ENCODE measurements around the gene BTBD9. TPM values are rescaled to one million over a fixed set of nuclear protein-coding genes. Genes with fewer than 3 reads are reported as not detected.

BTBD9 gene
- total RNA-seq, 6 experiments from 2014 or later = 4.5 to 7.5 (median 5.7) TPM

DNA sequence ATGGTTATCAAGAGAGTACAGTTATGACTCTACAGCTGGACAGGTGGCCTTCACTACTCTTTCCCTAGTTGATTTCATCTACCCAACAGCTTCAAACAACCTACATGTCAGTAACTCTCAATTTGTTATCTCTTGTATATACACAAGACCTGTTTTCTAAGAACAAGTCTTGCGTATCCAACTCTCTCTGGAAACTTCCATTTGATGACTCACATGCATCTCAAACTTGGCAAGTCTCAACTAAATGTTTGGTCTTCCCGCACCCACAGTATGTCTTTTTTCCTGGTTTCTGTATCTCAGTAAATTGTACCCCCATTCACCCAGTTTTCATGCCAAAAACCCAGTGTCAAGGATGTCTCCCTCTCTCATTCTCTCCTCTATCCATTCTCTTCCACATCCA, 97.7 kb downstream of the BTBD9 start:
- no peak for ATAC-seq
- 87% methylated on average over 2 of the region's 2 CpGs for WGBS (ENCODE audit: insufficient coverage, low coverage, low lambda C conversion rate, missing lambda C conversion rate)

DNA sequence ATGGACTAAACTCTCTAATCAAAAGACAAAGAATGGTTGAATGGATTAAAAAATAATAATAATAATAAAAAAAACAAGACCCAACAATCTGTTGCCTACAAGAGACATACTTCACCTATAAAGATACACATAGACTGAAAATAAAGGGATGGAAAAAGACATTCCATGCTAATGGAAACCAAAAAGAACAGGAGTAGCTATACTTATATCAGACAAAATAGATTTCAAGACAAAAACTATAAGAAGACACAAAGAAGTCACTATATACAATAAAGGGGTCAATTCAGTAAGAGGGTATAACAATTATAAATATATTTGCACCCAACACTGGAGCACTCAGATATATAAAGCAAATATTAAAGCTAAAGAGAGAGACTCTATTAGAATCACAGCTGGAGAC, 106.7 kb downstream of the BTBD9 start:
- no peaks in the 10 kb centered on the region for H3K27me3 ChIP-seq
- ATAC-seq (no peak), DNase-seq (no peak)
- no peaks in the 10 kb centered on the region for H3K9me3 ChIP-seq
- H3K27ac ChIP-seq = no peak overlapping the region
- H3K4me1 ChIP-seq = no peaks in the 10 kb centered on the region
- intact Hi-C loops (cut with DNase I) = no loop called here
- TF ChIP-seq CTCF (IDR thresholded peaks at IDR 0.05) (no peak), POLR2A (IDR thresholded peaks at IDR 0.05) (no peak)
- H3K36me3 ChIP-seq = no peaks in the 10 kb centered on the region
- no peak overlapping the region for H3K4me3 ChIP-seq

More for the DNA sequence above, 97.7 kb downstream of the BTBD9 start:
- no peaks in the 10 kb centered on the region for H3K27me3 ChIP-seq
- intact Hi-C loops (cut with DNase I) = no loop called here
- no peak overlapping the region for H3K4me3 ChIP-seq
- DNase-seq = no peak
- H3K9me3 ChIP-seq = no peaks in the 10 kb centered on the region
- H3K4me1 ChIP-seq = no peaks in the 10 kb centered on the region
- H3K27ac ChIP-seq = no peak overlapping the region
- H3K36me3 ChIP-seq = no peaks in the 10 kb centered on the region
- no peak for TF ChIP-seq CTCF (IDR thresholded peaks at IDR 0.05)
- no peak for TF ChIP-seq POLR2A (IDR thresholded peaks at IDR 0.05)

- Histone ChIP-seq H3K4me3 (no peak overlapping the region), H3K27me3 (no peaks in the 10 kb centered on the region), H3K9me3 (no peaks in the 10 kb centered on the region), H3K27ac (no peak overlapping the region), H3K36me3 (no peaks in the 10 kb centered on the region), H3K4me1 (no peaks in the 10 kb centered on the region)
- WGBS (ENCODE audit: insufficient coverage, low coverage, low lambda C conversion rate, missing lambda C conversion rate) = 70% methylated on average over 3 of the region's 3 CpGs
- intact Hi-C loops (cut with DNase I) = no loop called here
- DNase-seq (no peak), ATAC-seq (no peak)
- TF ChIP-seq CTCF (IDR thresholded peaks at IDR 0.05) = no peak
- no peak for TF ChIP-seq POLR2A (IDR thresholded peaks at IDR 0.05)
Measured at GRCh38 chr6:38531134-38531533, 108.6 kb downstream of the BTBD9 start.

DNA sequence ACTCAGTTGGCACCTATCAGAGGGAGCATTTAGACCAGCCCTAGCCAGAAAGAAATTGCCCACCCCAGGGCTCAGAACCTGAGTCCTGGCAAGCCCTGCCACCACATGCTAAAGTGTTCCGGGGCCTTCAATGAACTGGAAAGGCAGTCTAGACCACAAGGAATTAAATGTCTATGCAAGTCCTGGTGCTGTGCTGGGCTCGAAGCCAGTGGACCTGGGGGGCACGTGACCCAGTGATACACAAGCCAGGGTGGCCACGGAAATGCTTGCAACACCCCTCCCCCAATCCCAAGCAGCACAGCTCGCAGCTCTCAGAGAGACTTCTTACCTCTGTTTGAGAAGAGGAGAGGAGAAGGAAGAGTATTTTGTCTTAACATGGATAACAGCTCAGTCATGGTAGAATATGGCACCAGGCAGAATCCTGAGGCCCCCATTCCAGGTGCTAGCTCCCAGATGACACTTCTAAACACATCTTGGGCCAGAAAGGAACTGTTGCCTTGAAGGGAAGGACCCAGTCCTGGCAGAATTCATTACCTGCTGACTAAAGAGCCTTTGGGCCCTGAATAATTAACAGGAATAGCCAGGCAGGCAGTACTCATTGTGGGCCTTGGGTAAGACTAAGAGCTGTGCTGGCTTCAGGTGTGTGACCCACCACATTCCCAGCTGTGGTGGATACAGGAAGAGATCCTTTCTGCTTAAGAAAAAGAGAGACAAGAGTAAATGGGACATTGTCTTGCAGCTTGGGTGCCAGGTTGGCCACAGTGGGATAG, 111.3 kb downstream of the BTBD9 start:
- no peak for ATAC-seq
- Histone ChIP-seq H3K27me3 (no peaks in the 10 kb centered on the region), H3K9me3 (no peaks in the 10 kb centered on the region), H3K27ac (no peak overlapping the region), H3K4me3 (no peak overlapping the region), H3K36me3 (no peaks in the 10 kb centered on the region), H3K4me1 (no peaks in the 10 kb centered on the region)
- no peak for TF ChIP-seq POLR2A (IDR thresholded peaks at IDR 0.05)
- TF ChIP-seq CTCF (IDR thresholded peaks at IDR 0.05) = no peak
- WGBS (ENCODE audit: insufficient coverage, low coverage, low lambda C conversion rate, missing lambda C conversion rate) = no CpG with 5 or more reads among the region's 5 CpGs
- intact Hi-C loops (cut with DNase I) = no loop called here
- DNase-seq = no peak
